Smooth muscle cell (in vitro differentiated cells): ENCODE data around the gene ADCY2. TPM values are rescaled to one million over a fixed set of nuclear protein-coding genes. Genes with fewer than 3 reads are reported as not detected.
"Not testable (repeated sequence)": the region's sequence is repeated elsewhere in the genome, so short reads cannot be mapped to it uniquely, and the experiment has no call there.

Experiments
- DNase-seq: peaks from one replicate; lab custom pipeline; 2025; ENCODE audit not compliant: unreplicated experiment; lab: John Stamatoyannopoulos, UW
- H2AFZ ChIP-seq: fragments of 200-600 bp; sonication (generic); 2 replicates; pipeline ENCODE4 v1.6.0; 2016; ENCODE audit warnings: antibody characterized with exemption, low read depth, mild to moderate bottlenecking
- H3F3A ChIP-seq: fragments of 200-600 bp; sonication (generic); 2 replicates; pipeline ENCODE4 v1.6.0; 2017; ENCODE audit warnings: antibody characterized with exemption, low read depth
- H3K27ac ChIP-seq: fragments of 200-600 bp; sonication (generic); 2 replicates; pipeline ENCODE4 v1.5.1; 2016; ENCODE audit warnings: low read depth, mild to moderate bottlenecking
- H3K27me3 ChIP-seq: fragments of 200-600 bp; sonication (generic); 2 replicates; pipeline ENCODE4 v1.6.1; 2016; ENCODE audit warnings: low read depth, mild to moderate bottlenecking
- H3K36me3 ChIP-seq: fragments of 200-600 bp; sonication (generic); 2 replicates; pipeline ENCODE4 v1.5.1; 2016; ENCODE audit warnings: low read depth
- H3K4me1 ChIP-seq: fragments of 200-600 bp; sonication (generic); 2 replicates; pipeline ENCODE4 v1.5.1; 2016; ENCODE audit warnings: low read depth
- H3K4me2 ChIP-seq: fragments of 200-600 bp; sonication (generic); 2 replicates; pipeline ENCODE4 v1.6.0; 2016; ENCODE audit warnings: mild to moderate bottlenecking
- H3K4me3 ChIP-seq: fragments of 200-600 bp; sonication (generic); 2 replicates; pipeline ENCODE4 v1.5.1; 2016; ENCODE audit warnings: mild to moderate bottlenecking
- H3K79me2 ChIP-seq: fragments of 200-600 bp; sonication (generic); 2 replicates; pipeline ENCODE4 v1.6.0; 2016; ENCODE audit warnings: low read depth, mild to moderate bottlenecking
- H3K9ac ChIP-seq: fragments of 200-600 bp; sonication (generic); 2 replicates; pipeline ENCODE4 v1.6.0; 2016; ENCODE audit warnings: low read depth
- H3K9me3 ChIP-seq: fragments of 200-600 bp; sonication (generic); replicated peaks from 2 replicates; pipeline ENCODE4 v1.5.1; 2016; ENCODE audit warnings: low read depth
- H4K20me1 ChIP-seq: fragments of 200-600 bp; sonication (generic); 2 replicates; pipeline ENCODE4 v1.6.0; 2016; ENCODE audit warnings: low read depth
- CTCF ChIP-seq: fragments of 200-600 bp; sonication (generic); IDR thresholded peaks from 2 replicates; pipeline ENCODE4 v1.5.1; 2017; ENCODE audit warnings: borderline replicate concordance, mild to moderate bottlenecking, antibody characterized with exemption; ENCODE audit not compliant: insufficient read depth, poor library complexity, severe bottlenecking
- WGBS: methylation state at CpG from one replicate; pipeline ENCODE4 v1.1.7; 2016; ENCODE audit warnings: low lambda C conversion rate; 5-methylcytosine and 5-hydroxymethylcytosine counted together
- polyA plus RNA-seq: library from polyadenylated mRNA; unstranded; fragments of >200 nt; fragmentation: Nextera tagmentation; extraction: Ambion mirVana; gene quantifications from 2 replicates; pipeline ENCODE4 v1.2.1, GENCODE V29; 2016
- total RNA-seq: library from RNA; depleted of rRNA; stranded (reverse); fragments of >200 nt; gene quantifications from 2 replicates; pipeline ENCODE4 v1.2.3, GENCODE V29; 2014

The ADCY2 gene
- total and polyA plus RNA-seq, 2 experiments from 2014 or later, result 2.8 to 8.0 TPM

GRCh38 chr5:7419846-7420245, 23.9 kb downstream of the ADCY2 start:
- Histone ChIP-seq H4K20me1 (no peaks in the 10 kb centered on the region), H3K4me1 (peaks cover 28% of the 10 kb centered on the region), H3K4me3 (no peak overlapping the region), H3K9ac (no peak overlapping the region), H3K79me2 (no peaks in the 10 kb centered on the region), H3K9me3 (no peaks in the 10 kb centered on the region), H3K36me3 (no peaks in the 10 kb centered on the region), H3F3A (peaks cover 20% of the 10 kb centered on the region), H3K27me3 (no peaks in the 10 kb centered on the region), H2AFZ (peak overlapping the region; percentile 60), H3K4me2 (peak overlapping the region; percentile 67), H3K27ac (no peak overlapping the region)
- WGBS, result 29% methylated on average over 12 of the region's 12 CpGs
- no peak for TF ChIP-seq CTCF
- DNase-seq, result no peak

- H3K4me2 ChIP-seq, result peak overlapping the region; percentile 67
Observed at GRCh38 chr5:7420510-7421280, 24.8 kb downstream of the ADCY2 start.

GRCh38 chr5:7422316-7423106, 26.6 kb downstream of the ADCY2 start:
- DNase-seq, result no peak

More at GRCh38 chr5:7420510-7421280, 24.8 kb downstream of the ADCY2 start:
- no peak for DNase-seq
- Histone ChIP-seq H3F3A (peaks cover 20% of the 10 kb centered on the region), H4K20me1 (no peaks in the 10 kb centered on the region), H3K9me3 (no peaks in the 10 kb centered on the region), H3K4me3 (no peak overlapping the region), H3K27me3 (no peaks in the 10 kb centered on the region), H2AFZ (peak overlapping the region; percentile 60), H3K9ac (no peak overlapping the region), H3K36me3 (no peaks in the 10 kb centered on the region), H3K4me1 (peaks cover 31% of the 10 kb centered on the region), H3K79me2 (no peaks in the 10 kb centered on the region), H3K27ac (peak overlapping the region; percentile 10)
- TF ChIP-seq CTCF, result no peak
- WGBS, result 9% methylated on average over 10 of the region's 10 CpGs

GRCh38 chr5:7423231-7423630, 27.3 kb downstream of the ADCY2 start:
- H3K4me2 ChIP-seq, result peak overlapping the region; percentile 75

More at GRCh38 chr5:7422316-7423106, 26.6 kb downstream of the ADCY2 start:
- H3K9ac ChIP-seq, result no peak overlapping the region
- peaks cover 20% of the 10 kb centered on the region for H3F3A ChIP-seq
- 47% methylated on average over 6 of the region's 6 CpGs for WGBS
- H2AFZ ChIP-seq, result no peak overlapping the region
- no peaks in the 10 kb centered on the region for H4K20me1 ChIP-seq
- H3K9me3 ChIP-seq, result no peaks in the 10 kb centered on the region
- peak overlapping the region; percentile 75 for H3K4me2 ChIP-seq
- H3K4me1 ChIP-seq, result peaks cover 35% of the 10 kb centered on the region
- no peaks in the 10 kb centered on the region for H3K79me2 ChIP-seq
- H3K27ac ChIP-seq, result peak overlapping the region; percentile 60
- H3K27me3 ChIP-seq, result no peaks in the 10 kb centered on the region
- no peaks in the 10 kb centered on the region for H3K36me3 ChIP-seq
- TF ChIP-seq CTCF, result no peak
- no peak overlapping the region for H3K4me3 ChIP-seq

More at GRCh38 chr5:7423231-7423630, 27.3 kb downstream of the ADCY2 start:
- H4K20me1 ChIP-seq, H3K27ac ChIP-seq, H3K9ac ChIP-seq, H3K36me3 ChIP-seq, H3K9me3 ChIP-seq, DNase-seq, H3K27me3 ChIP-seq, H3K79me2 ChIP-seq, H2AFZ ChIP-seq, H3K4me3 ChIP-seq: not testable (repeated sequence)
- 91% methylated on average over 2 of the region's 2 CpGs for WGBS
- H3K4me1 ChIP-seq, result peaks cover 35% of the 10 kb centered on the region
- peaks cover 20% of the 10 kb centered on the region for H3F3A ChIP-seq
